ENCODE results near the gene AFAP1.

DNA sequence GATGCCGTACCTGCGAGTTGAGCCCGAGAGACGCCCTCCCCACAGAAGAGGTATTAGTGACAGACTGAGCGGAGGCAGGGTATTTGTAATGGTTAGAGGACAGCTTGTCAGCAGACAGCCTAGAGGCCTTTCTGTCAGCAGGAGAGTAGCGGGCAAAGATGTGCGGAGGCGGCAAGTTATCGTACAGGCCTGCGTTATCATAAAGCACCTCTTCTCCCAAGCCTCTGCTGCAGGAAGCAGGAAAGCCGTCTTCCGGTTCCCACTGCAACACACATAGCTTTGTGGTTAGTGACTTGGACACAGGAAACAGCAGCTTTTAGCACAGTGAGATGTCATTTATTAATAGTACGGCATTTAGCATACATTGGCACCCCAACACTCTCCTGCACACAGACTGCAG, 158.3 kb downstream of the AFAP1 start:
- no peak for TF ChIP-seq POLR2A (IDR thresholded peaks at IDR 0.05)
- TF ChIP-seq, protein P1, sequence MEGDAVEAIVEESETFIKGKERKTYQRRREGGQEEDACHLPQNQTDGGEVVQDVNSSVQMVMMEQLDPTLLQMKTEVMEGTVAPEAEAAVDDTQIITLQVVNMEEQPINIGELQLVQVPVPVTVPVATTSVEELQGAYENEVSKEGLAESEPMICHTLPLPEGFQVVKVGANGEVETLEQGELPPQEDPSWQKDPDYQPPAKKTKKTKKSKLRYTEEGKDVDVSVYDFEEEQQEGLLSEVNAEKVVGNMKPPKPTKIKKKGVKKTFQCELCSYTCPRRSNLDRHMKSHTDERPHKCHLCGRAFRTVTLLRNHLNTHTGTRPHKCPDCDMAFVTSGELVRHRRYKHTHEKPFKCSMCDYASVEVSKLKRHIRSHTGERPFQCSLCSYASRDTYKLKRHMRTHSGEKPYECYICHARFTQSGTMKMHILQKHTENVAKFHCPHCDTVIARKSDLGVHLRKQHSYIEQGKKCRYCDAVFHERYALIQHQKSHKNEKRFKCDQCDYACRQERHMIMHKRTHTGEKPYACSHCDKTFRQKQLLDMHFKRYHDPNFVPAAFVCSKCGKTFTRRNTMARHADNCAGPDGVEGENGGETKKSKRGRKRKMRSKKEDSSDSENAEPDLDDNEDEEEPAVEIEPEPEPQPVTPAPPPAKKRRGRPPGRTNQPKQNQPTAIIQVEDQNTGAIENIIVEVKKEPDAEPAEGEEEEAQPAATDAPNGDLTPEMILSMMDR (IDR thresholded peaks at IDR 0.05), result no peak
